ENCODE measurements around the gene SHBG.

Gene SHBG

GRCh38 chr17:7651097-7651664 lies 21.2 kb downstream of the SHBG start:
- DNase-seq, result no peak

GRCh38 chr17:7651665-7652387 lies 21.9 kb downstream of the SHBG start:
- DNase-seq, result no peak

GRCh38 chr17:7652388-7653356 lies 22.7 kb downstream of the SHBG start:
- no peak for DNase-seq

GRCh38 chr17:7654832-7655540 lies 25.1 kb downstream of the SHBG start:
- DNase-seq, result no peak

GRCh38 chr17:7655541-7655840 lies 25.6 kb downstream of the SHBG start:
- DNase-seq, result no peak

DNA sequence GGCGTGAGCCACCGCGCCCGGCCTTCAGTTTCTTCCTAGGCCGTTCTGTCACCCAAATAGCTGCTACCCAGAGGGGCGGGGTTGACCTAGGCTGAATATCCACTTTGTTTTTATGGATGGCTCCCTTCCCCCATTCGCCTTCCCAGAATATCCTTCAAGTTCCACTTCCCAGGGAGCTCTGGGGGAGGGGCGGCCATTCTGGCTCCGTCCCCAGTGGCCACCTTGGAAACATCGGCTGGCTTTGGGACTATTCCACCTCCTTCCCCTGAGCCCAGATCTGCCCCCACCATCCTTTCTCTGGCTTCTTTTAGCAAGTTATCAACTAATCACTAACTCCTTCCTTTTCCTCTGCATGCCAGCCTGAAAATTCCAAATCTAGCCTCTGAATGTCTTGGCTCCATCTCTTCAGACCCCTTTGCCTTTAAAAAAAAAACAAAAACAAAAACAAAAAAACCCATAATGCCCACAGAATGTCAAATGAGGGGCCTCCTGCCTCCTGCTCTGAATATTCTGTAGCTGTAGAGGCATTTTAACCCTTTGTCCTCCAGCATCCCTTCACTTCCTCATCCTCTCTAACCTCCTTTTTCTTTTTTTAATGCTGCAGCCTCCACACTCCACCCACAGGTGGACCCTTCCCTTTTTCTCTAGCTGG lies 27.1 kb downstream of the SHBG start:
- peak; percentile 17 for DNase-seq

DNA sequence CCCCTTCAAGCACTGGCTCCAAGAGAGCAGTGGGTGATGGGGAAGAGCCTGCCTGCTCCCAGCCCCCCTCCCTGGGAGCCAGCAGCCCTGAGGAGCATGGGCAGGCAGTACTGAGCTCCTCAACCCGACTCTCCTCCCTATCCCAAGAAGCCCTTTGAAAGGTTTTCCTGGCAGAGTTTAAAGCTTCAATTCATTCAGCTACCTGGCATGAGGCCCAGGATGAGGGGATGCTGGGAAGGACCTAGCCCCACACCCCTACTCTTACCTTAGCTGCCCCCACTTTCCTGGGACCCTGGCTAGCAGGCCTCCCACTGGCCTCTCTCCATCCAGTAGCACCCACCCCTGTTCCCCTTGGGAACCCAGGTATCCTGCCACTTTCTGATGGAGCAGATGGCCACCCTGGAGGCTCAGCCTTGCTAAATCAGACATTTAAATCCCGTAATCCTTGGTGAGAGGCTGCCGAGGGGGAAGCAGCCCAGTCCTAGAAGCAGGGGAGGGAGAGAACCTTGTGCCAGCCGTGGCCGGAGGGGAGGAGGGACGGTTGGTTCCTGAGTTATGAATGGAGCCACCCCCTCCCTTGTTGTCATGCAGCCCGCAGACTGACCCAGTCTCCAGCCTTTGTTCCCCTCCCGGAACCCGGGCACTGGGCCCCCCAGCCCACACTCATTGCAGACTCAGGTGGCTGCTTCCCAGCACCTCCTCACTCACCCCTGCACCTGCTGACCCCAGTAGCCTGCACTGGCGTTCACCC lies 37.9 kb downstream of the SHBG start:
- no peak for DNase-seq

DNA sequence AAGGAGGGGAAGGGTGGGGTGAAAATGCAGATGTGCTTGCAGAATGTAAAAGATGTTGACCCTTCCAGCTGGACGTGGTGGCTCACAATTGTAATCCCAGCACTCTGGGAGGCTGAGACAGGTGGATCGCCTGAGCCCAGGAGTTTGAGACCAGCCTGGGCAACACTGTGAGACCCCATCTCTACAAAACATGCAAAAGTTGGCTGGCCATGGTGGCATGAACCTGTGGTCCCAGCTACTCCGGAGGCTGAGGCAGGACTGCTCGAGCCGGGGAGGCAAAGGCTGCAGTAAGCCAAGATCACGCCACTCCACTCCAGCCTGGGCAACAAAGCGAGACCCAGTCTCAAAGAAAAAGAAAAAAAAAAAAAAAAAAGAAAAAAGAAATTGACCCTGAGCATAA lies 38.5 kb downstream of the SHBG start:
- DNase-seq, result no peak

- no peak for DNase-seq
Observed at GRCh38 chr17:7673239-7673638, 43.3 kb downstream of the SHBG start.

DNA sequence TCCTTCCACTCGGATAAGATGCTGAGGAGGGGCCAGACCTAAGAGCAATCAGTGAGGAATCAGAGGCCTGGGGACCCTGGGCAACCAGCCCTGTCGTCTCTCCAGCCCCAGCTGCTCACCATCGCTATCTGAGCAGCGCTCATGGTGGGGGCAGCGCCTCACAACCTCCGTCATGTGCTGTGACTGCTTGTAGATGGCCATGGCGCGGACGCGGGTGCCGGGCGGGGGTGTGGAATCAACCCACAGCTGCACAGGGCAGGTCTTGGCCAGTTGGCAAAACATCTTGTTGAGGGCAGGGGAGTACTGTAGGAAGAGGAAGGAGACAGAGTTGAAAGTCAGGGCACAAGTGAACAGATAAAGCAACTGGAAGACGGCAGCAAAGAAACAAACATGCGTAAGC lies 45.0 kb downstream of the SHBG start:
- DNase-seq, result no peak

DNA sequence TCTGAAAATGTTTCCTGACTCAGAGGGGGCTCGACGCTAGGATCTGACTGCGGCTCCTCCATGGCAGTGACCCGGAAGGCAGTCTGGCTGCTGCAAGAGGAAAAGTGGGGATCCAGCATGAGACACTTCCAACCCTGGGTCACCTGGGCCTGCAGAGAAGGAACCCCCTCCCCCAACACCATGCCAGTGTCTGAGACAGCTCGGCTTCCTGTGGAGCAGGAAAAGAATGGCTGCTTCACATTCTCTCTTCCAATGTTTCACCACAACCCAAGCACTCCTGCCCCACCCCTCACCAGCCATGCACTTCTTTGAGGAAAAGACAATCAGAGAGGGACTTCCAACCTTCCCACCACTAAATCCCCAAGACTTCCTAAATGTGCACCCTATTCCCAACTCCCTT lies 46.6 kb downstream of the SHBG start:
- DNase-seq, result no peak

- DNase-seq, result no peak
Observed at GRCh38 chr17:7677388-7678067, 47.6 kb downstream of the SHBG start.
